NCI-H460 (cell line): ENCODE data around the gene NOL9. TPM values are rescaled to one million over a fixed set of nuclear protein-coding genes. Genes with fewer than 3 reads are reported as not detected.
A peak's percentile ranks its signal among the peaks of the same experiment; 100 is the strongest.

Source experiments
- DNase-seq: peaks from one replicate; pipeline ENCODE4 v3.0.0-alpha.2; 2016; ENCODE audit warnings: low read depth; ENCODE audit errors: extremely low read depth
- total RNA-seq: library from RNA; depleted of rRNA; stranded (reverse); fragments of >200 nt; shearing (Covaris generic); gene quantifications from 2 replicates; pipeline ENCODE4 v1.2.3, GENCODE V29; 2014

NOL9 gene
- total RNA-seq, 1 experiment from 2014 or later, result 24.5 TPM

DNA sequence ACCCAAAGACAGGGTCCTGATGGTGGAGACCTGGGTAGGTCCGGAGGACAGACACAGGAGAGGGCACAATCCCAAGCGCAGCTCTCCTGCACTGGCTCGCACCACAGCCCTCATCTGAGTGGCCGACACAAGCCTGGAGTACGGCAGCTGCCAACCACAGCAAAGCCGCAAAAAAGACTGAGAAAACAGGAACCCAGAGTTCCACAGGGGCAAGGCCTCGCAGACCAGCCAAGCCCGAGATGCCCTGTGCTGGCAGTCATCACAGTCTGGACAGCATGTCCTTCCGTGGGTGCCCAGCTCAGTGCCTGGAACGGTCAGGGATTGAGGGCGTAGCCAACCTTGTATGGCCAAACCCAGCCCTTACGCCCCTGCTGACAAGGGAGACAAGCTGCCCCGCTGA is 36.9 kb upstream of the NOL9 start:
- no peak for DNase-seq

DNA sequence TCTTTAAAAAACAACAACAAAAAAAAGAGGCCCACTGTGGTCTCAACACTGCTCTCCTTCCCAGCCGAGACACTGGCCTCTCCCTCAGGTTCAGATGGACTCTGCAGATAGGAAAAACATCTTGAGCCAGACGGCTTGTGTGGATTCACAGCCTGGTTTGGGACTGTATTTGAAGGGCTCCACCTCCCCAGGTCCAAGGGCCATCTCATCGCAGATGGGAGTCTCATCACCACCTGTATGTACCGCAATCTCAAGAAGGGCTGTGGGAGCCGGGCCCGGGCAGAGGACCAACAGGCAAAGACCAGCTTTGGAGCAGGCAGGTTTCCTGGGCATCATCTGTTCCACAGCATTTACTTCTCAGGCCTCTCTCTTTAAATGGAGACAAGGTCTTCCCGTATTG is 35.7 kb upstream of the NOL9 start:
- no peak for DNase-seq

DNA sequence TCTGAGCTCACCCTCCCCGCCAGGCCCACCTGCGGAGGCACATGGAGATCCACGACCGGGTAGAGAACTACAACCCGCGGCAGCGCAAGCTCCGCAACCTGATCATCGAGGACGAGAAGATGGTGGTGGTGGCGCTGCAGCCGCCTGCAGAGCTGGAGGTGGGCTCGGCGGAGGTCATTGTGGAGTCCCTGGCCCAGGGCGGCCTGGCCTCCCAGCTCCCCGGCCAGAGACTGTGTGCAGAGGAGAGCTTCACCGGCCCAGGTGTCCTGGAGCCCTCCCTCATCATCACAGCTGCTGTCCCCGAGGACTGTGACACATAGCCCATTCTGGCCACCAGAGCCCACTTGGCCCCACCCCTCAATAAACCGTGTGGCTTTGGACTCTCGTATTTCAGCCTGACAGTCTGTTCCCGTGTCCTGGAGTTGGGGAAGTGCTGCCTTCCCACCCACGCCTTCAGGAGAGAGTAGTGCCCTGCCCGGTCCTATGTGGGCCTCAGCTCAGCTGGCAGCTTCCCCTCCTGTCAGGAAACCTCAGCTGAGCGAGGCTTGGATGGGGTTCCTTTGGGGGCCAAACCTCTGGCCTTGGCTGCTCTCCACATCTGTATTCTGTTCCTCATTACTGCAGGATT is 34.7 kb upstream of the NOL9 start:
- no peak for DNase-seq

DNA sequence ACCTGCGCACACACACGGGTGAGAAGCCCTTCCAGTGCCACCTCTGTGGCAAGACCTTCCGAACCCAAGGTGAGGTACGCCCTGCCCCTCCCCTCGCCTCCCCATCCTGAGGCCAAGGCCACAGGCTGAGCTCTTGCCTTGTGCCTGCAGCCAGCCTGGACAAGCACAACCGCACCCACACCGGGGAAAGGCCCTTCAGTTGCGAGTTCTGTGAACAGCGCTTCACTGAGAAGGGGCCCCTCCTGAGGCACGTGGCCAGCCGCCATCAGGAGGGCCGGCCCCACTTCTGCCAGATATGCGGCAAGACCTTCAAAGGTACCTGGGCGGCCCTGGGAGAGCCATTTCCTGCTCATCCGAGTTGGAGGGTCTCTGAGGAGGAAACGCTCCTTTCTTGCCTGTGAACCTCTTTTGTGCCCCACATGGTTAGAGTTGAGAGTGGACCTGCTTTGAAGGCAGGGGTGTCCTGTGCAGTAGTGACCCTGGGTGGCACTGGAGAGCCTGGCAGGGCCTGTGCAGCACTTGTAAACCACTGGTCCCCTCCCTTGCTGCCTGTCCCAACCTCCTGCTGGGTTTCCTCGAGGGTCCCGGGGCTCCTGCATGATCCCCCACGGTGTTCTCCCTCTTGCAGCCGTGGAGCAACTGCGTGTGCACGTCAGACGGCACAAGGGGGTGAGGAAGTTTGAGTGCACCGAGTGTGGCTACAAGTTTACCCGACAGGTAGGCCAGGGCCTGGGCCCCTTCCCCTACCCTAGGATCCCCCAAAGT is 34.0 kb upstream of the NOL9 start:
- no peak for DNase-seq

DNA sequence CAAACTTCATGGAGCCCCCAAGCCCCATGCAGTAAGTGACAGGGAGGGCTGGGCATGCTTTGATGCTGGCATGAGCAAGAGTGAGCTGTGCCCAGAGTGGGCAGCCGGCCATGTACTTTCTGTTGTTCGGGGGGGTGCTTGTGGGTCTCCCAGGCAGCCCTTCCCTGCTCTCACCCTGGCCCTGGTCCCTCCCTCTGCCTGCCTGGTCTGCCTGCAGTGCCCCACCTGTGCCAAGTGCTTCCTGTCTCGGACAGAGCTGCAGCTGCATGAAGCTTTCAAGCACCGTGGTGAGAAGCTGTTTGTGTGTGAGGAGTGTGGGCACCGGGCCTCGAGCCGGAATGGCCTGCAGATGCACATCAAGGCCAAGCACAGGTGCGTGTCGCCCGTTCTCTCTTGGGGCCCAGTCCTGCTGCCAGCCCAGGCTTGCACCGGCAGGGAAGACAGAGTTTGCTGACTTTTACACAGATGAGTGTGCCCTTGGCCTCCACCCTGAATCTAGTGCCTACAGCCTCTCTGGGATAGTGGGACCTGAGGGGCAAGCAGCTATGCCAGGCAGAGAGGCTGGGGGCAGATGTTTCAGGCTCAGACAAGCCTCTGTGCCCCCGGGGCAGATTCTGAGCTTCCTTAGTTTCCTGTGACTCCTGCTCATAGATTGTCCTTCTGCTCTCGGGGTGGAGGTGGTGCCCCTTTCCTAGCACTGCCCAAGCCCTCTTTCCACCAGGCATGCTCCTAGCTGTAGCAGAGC is 33.1 kb upstream of the NOL9 start:
- DNase-seq, result no peak

DNA sequence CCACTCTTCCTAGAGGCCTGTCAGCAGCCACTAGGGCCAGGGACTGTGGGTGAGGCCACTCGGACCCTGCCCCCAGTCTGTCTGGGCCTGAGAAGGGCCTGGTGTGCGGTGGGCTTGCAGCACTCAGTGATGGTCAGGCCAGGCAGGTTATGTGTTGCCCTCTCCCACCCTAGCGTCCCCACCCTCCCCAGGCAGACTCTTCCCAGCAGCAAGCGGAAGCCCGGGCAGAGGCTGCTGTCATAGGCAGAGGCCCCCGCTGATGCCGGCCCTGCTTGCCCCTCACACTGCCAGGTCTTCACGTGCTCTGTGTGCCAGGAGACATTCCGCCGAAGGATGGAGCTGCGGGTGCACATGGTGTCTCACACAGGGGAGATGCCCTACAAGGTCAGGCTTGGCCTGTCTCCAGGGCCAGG is 32.1 kb upstream of the NOL9 start:
- no peak for DNase-seq

DNA sequence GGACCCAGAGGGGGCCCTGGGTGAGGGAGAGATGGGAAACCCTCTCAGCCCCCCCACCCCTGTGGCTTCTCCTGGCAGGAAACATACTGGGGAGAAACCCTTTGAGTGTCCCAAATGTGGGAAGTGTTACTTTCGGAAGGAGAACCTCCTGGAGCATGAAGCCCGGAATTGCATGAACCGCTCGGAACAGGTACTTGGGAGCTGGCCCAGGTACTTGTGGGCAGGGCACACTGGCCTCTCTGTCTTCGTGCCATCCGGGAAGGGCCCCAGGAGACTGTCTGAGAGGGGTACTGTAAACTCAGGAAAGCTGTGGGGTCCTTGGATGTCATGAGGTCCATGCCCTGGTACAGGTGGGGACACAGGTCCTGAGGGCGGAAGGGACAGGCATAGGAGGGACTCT is 31.5 kb upstream of the NOL9 start:
- DNase-seq, result no peak

DNA sequence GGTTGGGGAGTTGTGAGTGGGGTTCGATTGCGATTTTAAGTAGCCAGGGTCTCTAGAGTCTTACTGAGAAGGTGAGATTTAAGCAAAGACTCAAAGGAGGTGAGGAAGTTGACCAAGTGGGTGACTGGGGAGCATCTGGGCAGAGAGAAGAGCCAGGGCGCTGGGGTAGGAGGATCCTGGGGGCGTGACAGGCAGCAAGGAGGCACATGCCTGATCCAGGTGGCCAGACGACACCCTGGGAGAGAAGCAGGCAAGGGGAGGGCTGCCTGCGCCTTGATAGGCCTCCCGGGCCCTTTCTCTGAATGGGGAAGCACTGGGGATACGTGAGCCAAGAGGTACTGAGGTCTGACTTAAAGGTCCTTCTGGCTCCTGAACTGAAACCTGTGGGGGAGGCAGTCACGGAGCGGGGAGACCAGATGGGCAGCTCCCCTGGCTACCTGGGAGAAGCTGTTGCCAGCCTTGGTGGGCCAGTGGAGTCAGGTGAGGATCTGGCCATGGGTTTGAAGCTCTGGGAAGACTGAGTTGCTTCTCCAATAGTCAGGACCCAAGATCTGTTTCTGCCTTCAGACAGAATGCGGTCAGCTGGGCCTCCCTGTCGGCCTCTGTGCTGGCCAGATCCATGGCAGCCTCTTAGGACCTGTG is 30.9 kb upstream of the NOL9 start:
- no peak for DNase-seq

DNA sequence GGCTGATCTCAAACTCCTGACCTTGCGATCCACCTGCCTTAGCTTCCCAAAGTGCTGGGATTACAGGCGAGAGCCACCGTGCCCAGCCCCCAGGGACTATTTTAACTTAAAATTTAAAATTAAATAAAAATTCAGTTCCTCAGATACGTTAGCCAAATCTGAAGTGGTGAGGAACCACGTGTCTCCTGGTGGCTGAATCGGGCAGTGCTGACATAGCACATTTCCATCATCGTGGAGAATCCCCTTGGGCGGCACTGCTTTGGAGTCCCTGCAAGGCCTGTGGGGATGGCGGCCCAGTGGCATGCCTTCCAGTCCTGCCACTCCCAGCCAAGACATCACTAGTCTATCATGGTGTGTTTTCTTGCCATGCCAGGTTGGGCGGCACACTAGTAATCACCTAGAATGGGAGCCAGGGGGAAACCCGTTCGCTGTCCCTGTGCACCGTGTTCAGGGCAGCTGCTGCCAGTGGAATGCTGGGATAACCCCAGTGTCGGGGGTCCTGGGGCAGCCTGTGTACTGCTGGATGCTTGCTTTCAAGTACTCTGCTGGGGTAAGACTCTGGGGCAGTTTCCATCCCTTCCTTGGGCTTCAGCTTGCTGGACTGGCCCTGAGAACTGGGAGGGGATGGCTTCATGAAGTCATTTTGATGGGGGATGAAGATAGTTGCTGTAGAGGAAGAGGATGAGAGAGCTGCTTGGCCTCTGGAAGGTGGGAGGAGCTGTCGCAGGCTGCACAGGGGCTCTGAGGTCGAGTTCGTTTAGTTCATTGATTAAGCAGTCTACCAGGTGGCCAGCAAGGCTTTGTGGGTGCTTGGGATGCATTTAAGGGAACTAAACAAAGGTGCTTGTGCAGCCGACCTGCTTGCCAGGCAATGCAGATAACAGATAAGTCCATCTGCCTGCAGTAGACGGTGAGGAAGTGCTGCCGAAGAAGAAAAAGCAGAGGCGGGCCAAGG is 30.1 kb upstream of the NOL9 start:
- no peak for DNase-seq

DNA sequence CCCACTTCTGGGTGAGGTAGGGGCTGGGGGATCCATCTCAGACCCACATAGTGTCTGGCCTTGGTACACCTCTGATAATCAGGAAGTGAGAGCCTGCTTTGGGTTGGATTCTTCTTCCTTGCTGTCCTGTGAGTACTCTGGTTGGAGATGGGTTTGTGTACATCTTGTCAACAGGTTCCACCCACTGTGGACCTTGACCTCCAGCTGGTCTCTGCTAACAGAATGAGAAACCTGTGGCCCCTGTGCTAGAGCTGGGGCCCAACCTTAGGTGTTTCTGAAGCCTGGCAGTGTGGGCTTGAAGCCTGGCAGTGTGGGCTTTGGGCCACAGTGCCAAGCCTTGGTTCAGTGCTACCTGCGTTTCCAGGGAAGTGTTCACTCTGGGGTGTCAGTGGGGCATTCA is 28.1 kb upstream of the NOL9 start:
- DNase-seq, result no peak

DNA sequence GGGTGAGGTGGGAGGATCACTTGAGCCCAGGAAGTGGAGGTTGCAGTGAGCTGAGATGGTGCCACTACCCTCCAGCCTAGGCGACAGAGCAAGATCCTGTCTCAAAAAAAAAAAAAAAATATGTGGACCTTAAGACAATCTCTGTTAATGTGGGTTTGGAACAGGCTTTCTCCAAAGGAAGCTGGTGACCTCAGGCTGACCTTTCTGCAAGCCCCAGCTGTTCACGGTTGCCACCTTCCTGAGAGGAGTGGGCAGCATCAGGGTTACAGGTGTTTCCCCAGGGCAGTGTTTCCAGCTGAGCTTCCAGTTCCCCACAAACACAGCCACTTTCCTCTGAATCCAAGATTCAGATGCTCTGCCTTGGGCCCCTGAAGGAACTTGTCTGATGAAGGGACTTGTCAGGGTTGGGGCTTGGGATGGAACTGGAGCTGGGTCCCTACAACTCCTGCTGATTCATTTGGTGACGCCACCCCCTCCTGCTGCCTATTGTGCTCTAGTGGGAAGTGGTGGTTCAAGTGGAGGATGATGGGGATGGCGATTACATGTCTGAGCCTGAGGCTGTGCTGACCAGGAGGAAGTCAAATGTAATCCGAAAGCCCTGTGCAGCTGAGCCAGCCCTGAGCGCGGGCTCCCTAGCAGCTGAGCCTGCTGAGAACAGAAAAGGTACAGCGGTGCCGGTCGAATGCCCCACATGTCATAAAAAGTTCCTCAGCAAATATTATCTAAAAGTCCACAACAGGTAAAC is 27.4 kb upstream of the NOL9 start:
- DNase-seq, result no peak

DNA sequence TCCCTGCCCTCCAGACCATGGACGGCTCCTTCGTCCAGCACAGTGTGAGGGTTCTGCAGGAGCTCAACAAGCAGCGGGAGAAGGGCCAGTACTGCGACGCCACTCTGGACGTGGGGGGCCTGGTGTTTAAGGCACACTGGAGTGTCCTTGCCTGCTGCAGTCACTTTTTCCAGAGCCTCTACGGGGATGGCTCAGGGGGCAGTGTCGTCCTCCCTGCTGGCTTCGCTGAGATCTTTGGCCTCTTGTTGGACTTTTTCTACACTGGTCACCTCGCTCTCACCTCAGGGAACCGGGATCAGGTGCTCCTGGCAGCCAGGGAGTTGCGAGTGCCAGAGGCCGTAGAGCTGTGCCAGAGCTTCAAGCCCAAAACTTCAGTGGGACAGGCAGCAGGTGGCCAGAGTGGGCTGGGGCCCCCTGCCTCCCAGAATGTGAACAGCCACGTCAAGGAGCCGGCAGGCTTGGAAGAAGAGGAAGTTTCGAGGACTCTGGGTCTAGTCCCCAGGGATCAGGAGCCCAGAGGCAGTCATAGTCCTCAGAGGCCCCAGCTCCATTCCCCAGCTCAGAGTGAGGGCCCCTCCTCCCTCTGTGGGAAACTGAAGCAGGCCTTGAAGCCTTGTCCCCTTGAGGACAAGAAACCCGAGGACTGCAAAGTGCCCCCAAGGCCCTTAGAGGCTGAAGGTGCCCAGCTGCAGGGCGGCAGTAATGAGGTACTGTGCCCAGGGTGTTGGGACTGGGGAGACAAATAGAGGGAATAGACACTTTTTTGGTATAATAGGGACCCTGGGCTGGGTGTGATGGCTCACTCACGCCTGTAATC is 26.5 kb upstream of the NOL9 start:
- DNase-seq, result no peak

DNA sequence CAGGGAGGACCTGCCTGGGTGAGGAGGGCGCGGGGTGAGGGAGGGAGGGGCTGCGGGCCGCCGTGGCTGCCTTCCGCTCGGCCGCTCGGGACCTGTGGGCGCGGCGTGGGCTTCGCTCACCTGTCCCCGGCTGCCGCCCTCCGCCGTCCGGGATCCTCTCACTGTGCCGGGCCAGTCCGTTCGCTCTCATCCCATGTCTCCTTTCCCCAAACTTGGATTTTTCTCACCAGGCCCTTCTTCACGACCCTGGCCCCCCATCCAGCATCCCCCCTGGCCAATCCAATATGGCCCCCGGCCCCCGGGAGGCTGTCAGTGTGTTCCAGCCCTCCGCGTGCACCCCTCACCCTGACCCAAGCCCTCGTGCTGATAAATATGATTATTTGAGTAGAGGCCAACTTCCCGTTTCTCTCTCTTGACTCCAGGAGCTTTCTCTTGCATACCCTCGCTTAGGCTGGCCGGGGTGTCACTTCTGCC is 25.8 kb upstream of the NOL9 start:
- no peak for DNase-seq

DNA sequence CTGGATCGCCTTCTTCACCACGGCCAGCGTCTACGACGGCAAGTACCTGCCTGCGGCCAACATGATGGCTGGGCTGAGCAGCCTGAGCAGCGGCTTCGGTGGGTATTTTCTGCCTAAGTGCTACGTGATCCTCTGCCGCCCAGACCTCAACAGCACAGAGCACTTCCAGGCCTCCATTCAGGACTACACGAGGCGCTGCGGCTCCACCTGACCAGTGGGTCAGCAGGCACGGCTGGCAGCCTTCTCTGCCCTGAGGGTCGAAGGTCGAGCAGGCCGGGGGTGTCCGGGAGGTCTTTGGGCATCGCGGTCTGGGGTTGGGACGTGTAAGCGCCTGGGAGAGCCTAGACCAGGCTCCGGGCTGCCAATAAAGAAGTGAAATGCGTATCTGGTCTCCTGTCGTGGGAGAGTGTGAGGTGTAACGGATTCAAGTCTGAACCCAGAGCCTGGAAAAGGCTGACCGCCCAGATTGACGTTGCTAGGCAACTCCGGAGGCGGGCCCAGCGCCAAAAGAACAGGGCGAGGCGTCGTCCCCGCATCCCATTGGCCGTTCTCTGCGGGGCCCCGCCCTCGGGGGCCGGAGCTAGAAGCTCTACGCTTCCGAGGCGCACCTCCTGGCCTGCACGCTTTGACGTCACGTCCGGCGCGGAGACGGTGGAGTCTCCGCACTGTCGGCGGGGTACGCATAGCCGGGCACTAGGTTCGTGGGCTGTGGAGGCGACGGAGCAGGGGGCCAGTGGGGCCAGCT is 25.2 kb upstream of the NOL9 start, which contains the start of gene ZBTB48:
ZBTB48 (plus strand) TSS at position 621 of the 745 bp plus-strand sequence. CDS start 616 bp downstream, outside the sequence.
- peak; percentile 93 for DNase-seq

DNA sequence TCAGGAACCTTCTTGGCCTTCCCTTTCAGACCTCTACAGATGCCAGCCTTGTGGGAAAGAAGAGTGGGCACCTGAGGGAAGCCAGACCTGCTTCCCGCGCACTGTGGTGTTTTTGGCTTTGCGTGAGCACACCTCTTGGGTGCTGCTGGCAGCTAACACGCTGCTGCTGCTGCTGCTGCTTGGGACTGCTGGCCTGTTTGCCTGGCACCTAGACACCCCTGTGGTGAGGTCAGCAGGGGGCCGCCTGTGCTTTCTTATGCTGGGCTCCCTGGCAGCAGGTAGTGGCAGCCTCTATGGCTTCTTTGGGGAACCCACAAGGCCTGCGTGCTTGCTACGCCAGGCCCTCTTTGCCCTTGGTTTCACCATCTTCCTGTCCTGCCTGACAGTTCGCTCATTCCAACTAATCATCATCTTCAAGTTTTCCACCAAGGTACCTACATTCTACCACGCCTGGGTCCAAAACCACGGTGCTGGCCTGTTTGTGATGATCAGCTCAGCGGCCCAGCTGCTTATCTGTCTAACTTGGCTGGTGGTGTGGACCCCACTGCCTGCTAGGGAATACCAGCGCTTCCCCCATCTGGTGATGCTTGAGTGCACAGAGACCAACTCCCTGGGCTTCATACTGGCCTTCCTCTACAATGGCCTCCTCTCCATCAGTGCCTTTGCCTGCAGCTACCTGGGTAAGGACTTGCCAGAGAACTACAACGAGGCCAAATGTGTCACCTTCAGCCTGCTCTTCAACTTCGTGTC is 24.5 kb upstream of the NOL9 start:
- no peak for DNase-seq

DNA sequence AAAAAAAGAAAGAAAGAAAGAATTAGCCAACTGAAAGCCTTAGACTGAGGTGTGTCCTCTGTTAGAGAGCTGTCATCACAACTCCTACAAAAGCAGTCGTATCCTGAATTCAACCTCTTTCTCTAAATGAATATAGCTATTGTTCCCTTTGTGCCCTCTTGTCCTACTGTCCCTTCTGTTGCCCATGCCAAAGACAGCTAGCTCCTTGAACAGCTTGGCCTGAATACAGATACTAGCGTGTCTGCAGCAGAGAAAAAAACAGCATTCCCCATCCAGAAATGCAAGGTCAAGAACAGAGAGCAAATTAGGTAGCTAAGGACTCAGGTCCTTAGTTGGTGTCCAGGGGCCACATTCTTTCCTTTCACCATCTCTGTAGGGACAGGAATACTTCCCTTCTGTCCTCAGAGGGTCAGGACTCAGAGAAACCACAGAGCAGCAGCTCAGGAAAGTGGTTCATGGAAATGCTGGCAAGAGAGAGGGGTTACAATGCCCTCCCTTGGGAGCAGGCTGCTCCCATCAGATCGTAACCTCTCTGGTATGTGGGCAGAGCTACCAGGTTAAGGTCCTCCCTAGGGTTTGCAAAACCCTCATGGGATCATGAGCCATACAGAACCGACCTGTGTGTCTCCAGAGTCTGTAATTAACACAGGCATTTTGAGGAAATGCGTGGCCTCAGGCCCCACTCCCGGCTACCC is 23.7 kb upstream of the NOL9 start:
- DNase-seq, result no peak
